Neural progenitor cell (in vitro differentiated cells): Measurements from ENCODE around the gene NBAS. TPM values are rescaled to one million over a fixed set of nuclear protein-coding genes. Genes with fewer than 3 reads are reported as not detected.

Experiments used
- DNase-seq: peaks from one replicate; pipeline ENCODE4 v3.0.0-alpha.2; 2016; ENCODE audit warnings: low spot score
- H2AFZ ChIP-seq: fragments of 200-600 bp; sonication (generic); replicated peaks from 2 replicates; pipeline ENCODE4 v1.6.1; 2016; ENCODE audit warnings: antibody characterized with exemption
- H3F3A ChIP-seq: fragments of 200-600 bp; sonication (generic); 2 replicates; pipeline ENCODE4 v1.6.1; 2016; ENCODE audit warnings: antibody characterized with exemption, low read depth
- H3K27ac ChIP-seq: fragments of 200-600 bp; sonication (generic); 2 replicates; pipeline ENCODE4 v1.5.1; 2016; ENCODE audit warnings: mild to moderate bottlenecking
- H3K27me3 ChIP-seq: fragments of 200-600 bp; sonication (generic); 2 replicates; pipeline ENCODE4 v1.6.1; 2016; ENCODE audit warnings: mild to moderate bottlenecking, moderate library complexity
- H3K36me3 ChIP-seq: fragments of 200-600 bp; sonication (generic); 2 replicates; pipeline ENCODE4 v1.5.1; 2016
- H3K4me1 ChIP-seq: fragments of 200-600 bp; sonication (generic); 2 replicates; pipeline ENCODE4 v1.6.1; 2016; ENCODE audit warnings: mixed run types
- H3K4me2 ChIP-seq: fragments of 200-600 bp; sonication (generic); 2 replicates; pipeline ENCODE4 v1.6.1; 2016
- H3K4me3 ChIP-seq: fragments of 200-600 bp; sonication (generic); 2 replicates; pipeline ENCODE4 v1.5.1; 2016
- H3K79me2 ChIP-seq: fragments of 200-600 bp; sonication (generic); 2 replicates; pipeline ENCODE4 v1.6.1; 2016; ENCODE audit warnings: low read depth
- H3K9ac ChIP-seq: fragments of 200-600 bp; sonication (generic); 2 replicates; pipeline ENCODE4 v1.6.1; 2016
- H3K9me3 ChIP-seq: fragments of 200-600 bp; sonication (generic); 2 replicates; pipeline ENCODE4 v1.5.1; 2016; ENCODE audit warnings: low read depth
- H4K20me1 ChIP-seq: fragments of 200-600 bp; sonication (generic); 2 replicates; pipeline ENCODE4 v1.6.1; 2016; ENCODE audit warnings: low read depth
- H3K27ac Mint-ChIP-seq: 3 replicates; pipeline ENCODE4 v1.8.0; 2021; ENCODE audit warnings: mixed read lengths
- H3K27me3 Mint-ChIP-seq: 2 replicates; pipeline ENCODE4 v1.8.0; 2022; ENCODE audit warnings: low read depth, mild to moderate bottlenecking, inconsistent platforms, moderate library complexity, mixed read lengths; ENCODE audit not compliant: insufficient read depth
- H3K36me3 Mint-ChIP-seq: 3 replicates; pipeline ENCODE4 v1.8.0; 2021; ENCODE audit warnings: mixed read lengths
- H3K4me1 Mint-ChIP-seq: 3 replicates; pipeline ENCODE4 v1.8.0; 2021; ENCODE audit warnings: mixed read lengths
- H3K4me3 Mint-ChIP-seq: 3 replicates; pipeline ENCODE4 v1.8.0; 2021; ENCODE audit warnings: mild to moderate bottlenecking, moderate library complexity, mixed read lengths
- H3K9me3 Mint-ChIP-seq: 3 replicates; pipeline ENCODE4 v1.8.0; 2020; ENCODE audit warnings: mixed read lengths
- EZH2 ChIP-seq: fragments of 200-600 bp; sonication (generic); IDR thresholded peaks from 2 replicates; pipeline ENCODE4 v1.6.1; 2017; ENCODE audit warnings: antibody characterized with exemption, mild to moderate bottlenecking, moderate library complexity
- EZH2phosphoT487 ChIP-seq: fragments of 200-600 bp; sonication (generic); IDR thresholded peaks from 2 replicates; pipeline ENCODE4 v1.6.1; 2017; ENCODE audit warnings: antibody characterized with exemption
- total RNA-seq: library from RNA; depleted of rRNA; stranded (reverse); fragments of >200 nt; gene quantifications from 2 replicates; pipeline ENCODE4 v1.2.3, GENCODE V29; 2015; ENCODE audit warnings: low replicate concordance
- TF ChIP-seq, protein P1 (sequence below): fragments of 200-600 bp; sonication (generic); IDR thresholded peaks from 2 replicates; pipeline ENCODE4 v1.5.1; 2017; ENCODE audit warnings: antibody characterized with exemption, mild to moderate bottlenecking

NBAS gene
- total RNA-seq, 1 donor from 2014 or later: 58.0 TPM

DNA sequence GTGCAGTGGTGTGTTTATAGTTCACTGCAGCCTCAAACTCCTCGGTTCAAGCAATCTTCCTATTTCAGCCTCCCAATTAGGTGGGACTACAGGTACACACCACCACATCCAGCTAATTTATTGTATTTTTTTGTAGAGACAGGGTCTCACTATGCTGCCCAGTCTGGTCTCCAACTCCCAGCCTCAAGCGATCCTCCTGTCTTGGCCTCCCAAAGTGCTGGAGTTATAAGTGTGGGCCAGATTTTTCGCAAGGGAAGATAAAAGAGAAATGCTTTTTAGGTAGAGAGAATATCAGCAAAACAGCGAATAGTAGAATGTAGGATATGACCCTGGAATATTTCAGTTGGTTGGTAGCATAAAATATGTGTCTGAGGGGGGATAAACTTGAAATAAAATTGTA lies 34.8 kb upstream of the NBAS start:
- no peaks in the 10 kb centered on the region for H3K9me3 Mint-ChIP-seq
- H3K9ac ChIP-seq: no peak overlapping the region
- peaks cover 2% of the 10 kb centered on the region for H3K27me3 Mint-ChIP-seq
- H3K79me2 ChIP-seq: peaks cover 32% of the 10 kb centered on the region
- peaks cover 31% of the 10 kb centered on the region for H3K36me3 ChIP-seq
- H4K20me1 ChIP-seq: peaks cover 9% of the 10 kb centered on the region
- peaks cover 9% of the 10 kb centered on the region for H3K4me1 ChIP-seq
- DNase-seq: no peak
- H3K27ac ChIP-seq: no peak overlapping the region
- H2AFZ ChIP-seq: no peak overlapping the region
- TF ChIP-seq EZH2: no peak
- TF ChIP-seq, protein P1, sequence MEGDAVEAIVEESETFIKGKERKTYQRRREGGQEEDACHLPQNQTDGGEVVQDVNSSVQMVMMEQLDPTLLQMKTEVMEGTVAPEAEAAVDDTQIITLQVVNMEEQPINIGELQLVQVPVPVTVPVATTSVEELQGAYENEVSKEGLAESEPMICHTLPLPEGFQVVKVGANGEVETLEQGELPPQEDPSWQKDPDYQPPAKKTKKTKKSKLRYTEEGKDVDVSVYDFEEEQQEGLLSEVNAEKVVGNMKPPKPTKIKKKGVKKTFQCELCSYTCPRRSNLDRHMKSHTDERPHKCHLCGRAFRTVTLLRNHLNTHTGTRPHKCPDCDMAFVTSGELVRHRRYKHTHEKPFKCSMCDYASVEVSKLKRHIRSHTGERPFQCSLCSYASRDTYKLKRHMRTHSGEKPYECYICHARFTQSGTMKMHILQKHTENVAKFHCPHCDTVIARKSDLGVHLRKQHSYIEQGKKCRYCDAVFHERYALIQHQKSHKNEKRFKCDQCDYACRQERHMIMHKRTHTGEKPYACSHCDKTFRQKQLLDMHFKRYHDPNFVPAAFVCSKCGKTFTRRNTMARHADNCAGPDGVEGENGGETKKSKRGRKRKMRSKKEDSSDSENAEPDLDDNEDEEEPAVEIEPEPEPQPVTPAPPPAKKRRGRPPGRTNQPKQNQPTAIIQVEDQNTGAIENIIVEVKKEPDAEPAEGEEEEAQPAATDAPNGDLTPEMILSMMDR: no peak
- no peak for TF ChIP-seq EZH2phosphoT487
- peaks cover 21% of the 10 kb centered on the region for H3K4me1 Mint-ChIP-seq
- H3K27ac Mint-ChIP-seq: no peak overlapping the region
- H3K36me3 Mint-ChIP-seq: peaks cover 22% of the 10 kb centered on the region
- H3K9me3 ChIP-seq: no peaks in the 10 kb centered on the region
- no peak overlapping the region for H3K4me3 Mint-ChIP-seq
- H3K4me3 ChIP-seq: no peak overlapping the region
- H3K4me2 ChIP-seq: no peak overlapping the region
- H3F3A ChIP-seq: peaks cover 4% of the 10 kb centered on the region
- no peaks in the 10 kb centered on the region for H3K27me3 ChIP-seq

DNA sequence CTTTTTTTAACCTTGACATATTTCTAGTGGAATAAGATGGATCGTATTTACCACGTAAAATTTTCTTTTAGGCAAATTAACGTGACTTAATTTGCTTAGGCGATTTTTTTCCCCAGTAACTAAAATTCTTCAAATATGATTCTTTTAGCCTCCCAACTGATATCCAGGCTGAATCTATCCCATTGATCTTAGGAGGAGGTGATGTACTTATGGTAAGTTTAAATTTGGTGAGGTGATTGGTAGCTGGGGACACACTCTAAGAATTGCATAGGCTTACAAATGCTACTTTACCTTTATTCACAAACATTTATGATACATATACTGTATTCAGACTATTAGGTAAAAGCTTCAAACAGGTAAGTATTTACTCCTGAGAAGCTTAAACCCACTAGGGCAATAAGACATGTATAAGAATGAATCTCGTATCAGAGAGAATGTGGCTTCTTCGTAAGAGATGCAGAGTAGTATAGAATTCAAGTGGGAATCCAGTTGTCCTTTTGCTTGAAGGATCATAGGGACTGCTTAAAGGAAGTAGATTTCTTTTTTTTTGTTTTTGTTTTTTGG lies 34.3 kb upstream of the NBAS start:
- Histone ChIP-seq H3K36me3 (peaks cover 31% of the 10 kb centered on the region), H3K27me3 (no peaks in the 10 kb centered on the region), H3F3A (peaks cover 4% of the 10 kb centered on the region), H3K9me3 (no peaks in the 10 kb centered on the region), H2AFZ (no peak overlapping the region), H3K27ac (no peak overlapping the region), H3K4me2 (no peak overlapping the region), H3K79me2 (peaks cover 32% of the 10 kb centered on the region), H3K4me1 (peaks cover 9% of the 10 kb centered on the region), H3K9ac (no peak overlapping the region), H4K20me1 (peaks cover 9% of the 10 kb centered on the region), H3K4me3 (no peak overlapping the region)
- Mint-ChIP-seq H3K4me3 (no peak overlapping the region), H3K27me3 (peaks cover 2% of the 10 kb centered on the region), H3K4me1 (peaks cover 21% of the 10 kb centered on the region), H3K9me3 (no peaks in the 10 kb centered on the region), H3K36me3 (peaks cover 21% of the 10 kb centered on the region), H3K27ac (no peak overlapping the region)
- no peak for DNase-seq
- TF ChIP-seq EZH2phosphoT487: no peak
- TF ChIP-seq, protein P1: no peak
- TF ChIP-seq EZH2: no peak

DNA sequence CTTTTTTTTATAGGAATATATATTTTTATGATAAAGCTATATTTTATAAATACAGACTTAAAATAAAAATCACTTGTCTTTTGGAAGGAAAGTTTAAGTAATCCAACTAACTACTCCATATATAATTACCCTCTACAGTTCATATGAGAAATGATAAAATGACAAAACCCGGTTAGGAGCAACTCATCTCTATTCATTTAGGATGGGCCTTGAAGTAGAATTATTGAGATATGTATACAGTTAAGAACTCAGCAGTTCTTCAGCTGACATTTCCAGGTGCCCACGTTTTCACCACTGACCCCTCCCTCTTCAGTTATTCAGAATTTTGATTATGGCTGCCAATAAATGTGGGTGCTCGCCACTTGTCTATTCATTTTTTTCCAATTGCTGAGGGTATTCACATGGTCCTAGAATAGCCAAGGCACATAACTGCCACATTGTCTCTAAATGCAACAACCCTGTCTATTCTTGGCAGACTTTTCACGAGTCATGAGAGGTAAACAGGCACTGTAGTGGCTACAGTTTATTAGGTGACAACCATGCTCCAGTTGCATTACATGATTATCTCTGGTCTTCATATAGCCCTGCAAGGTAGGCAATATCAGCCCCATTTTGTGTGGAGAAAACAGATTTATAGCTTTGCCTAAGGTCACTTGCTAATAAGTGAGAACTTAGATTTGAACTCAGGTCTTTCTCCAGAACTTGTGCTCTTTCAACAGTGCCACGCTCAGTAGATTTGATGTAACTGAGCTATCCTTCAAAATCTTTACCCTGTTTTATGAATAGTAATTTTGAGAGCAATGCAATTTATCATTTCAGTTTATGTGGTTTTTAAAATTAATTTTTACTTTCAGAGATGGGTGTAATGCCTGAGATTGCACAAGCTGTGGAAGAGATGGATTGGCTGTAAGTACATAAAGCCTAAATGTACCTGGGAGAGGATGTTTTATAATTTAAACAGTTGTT lies 33.4 kb upstream of the NBAS start:
- H3K4me3 ChIP-seq: no peak overlapping the region
- H4K20me1 ChIP-seq: peaks cover 9% of the 10 kb centered on the region
- H3F3A ChIP-seq: peaks cover 4% of the 10 kb centered on the region
- peaks cover 19% of the 10 kb centered on the region for H3K36me3 Mint-ChIP-seq
- H3K4me2 ChIP-seq: no peak overlapping the region
- H3K36me3 ChIP-seq: peaks cover 29% of the 10 kb centered on the region
- peaks cover 32% of the 10 kb centered on the region for H3K79me2 ChIP-seq
- H3K9me3 ChIP-seq: no peaks in the 10 kb centered on the region
- H3K4me1 ChIP-seq: peaks cover 9% of the 10 kb centered on the region
- H3K27ac ChIP-seq: no peak overlapping the region
- peaks cover 2% of the 10 kb centered on the region for H3K27me3 Mint-ChIP-seq
- no peak overlapping the region for H2AFZ ChIP-seq
- no peak overlapping the region for H3K27ac Mint-ChIP-seq
- no peaks in the 10 kb centered on the region for H3K27me3 ChIP-seq
- H3K4me1 Mint-ChIP-seq: peaks cover 21% of the 10 kb centered on the region
- TF ChIP-seq EZH2 (no peak), EZH2phosphoT487 (no peak)
- TF ChIP-seq, protein P1: no peak
- H3K9me3 Mint-ChIP-seq: no peaks in the 10 kb centered on the region
- DNase-seq: no peak
- no peak overlapping the region for H3K4me3 Mint-ChIP-seq
- H3K9ac ChIP-seq: no peak overlapping the region
